COLO668 (cell line): ENCODE measurements around the gene C2orf92.
A peak's percentile ranks its signal among the peaks of the same experiment; 100 is the strongest.

Experiments used
- DNase-seq: peaks from one replicate; lab custom pipeline; 2025; ENCODE audit not compliant: unreplicated experiment; lab: John Stamatoyannopoulos, UW

C2orf92 gene

GRCh38 chr2:97726261-97727064 lies 57.0 kb downstream of the C2orf92 start:
- DNase-seq = no peak

- no peak for DNase-seq
Measured at GRCh38 chr2:97727296-97727695, 57.8 kb downstream of the C2orf92 start.

GRCh38 chr2:97728091-97728731 lies 58.7 kb downstream of the C2orf92 start:
- DNase-seq = peak; percentile 34

- DNase-seq = no peak
Measured at GRCh38 chr2:97730245-97730644, 60.7 kb downstream of the C2orf92 start.

GRCh38 chr2:97731274-97732020 lies 61.9 kb downstream of the C2orf92 start:
- no peak for DNase-seq

GRCh38 chr2:97732436-97733340 lies 63.2 kb downstream of the C2orf92 start:
- DNase-seq = no peak

- no peak for DNase-seq
Measured at GRCh38 chr2:97733341-97734035, 64.0 kb downstream of the C2orf92 start.

- DNase-seq = no peak
Measured at GRCh38 chr2:97734061-97735051, 64.8 kb downstream of the C2orf92 start.

- no peak for DNase-seq
Measured at GRCh38 chr2:97735161-97735561, 65.6 kb downstream of the C2orf92 start.

GRCh38 chr2:97736185-97736584 lies 66.7 kb downstream of the C2orf92 start:
- no peak for DNase-seq

- DNase-seq = no peak
Measured at GRCh38 chr2:97736608-97737330, 67.3 kb downstream of the C2orf92 start.

- DNase-seq = no peak
Measured at GRCh38 chr2:97737421-97738178, 68.1 kb downstream of the C2orf92 start.

- no peak for DNase-seq
Measured at GRCh38 chr2:97738179-97739019, 68.9 kb downstream of the C2orf92 start.

- DNase-seq = no peak
Measured at GRCh38 chr2:97739020-97739892, 69.7 kb downstream of the C2orf92 start.

- no peak for DNase-seq
Measured at GRCh38 chr2:97739893-97740245, 70.4 kb downstream of the C2orf92 start.
